IPS DF 6.9 (cell line): ENCODE measurements around the gene TFF3.

Source experiments
- DNase-seq: peaks from one replicate; pipeline ENCODE4 v3.0.0-alpha.2; 2013; ENCODE audit warnings: low read depth, low spot score
- H3K27ac ChIP-seq: one replicate; pipeline ENCODE4 v1.5.1; 2013; ENCODE audit warnings: low read length, control low read depth
- H3K27me3 ChIP-seq: 2 replicates; pipeline ENCODE4 v1.6.1; 2013; ENCODE audit warnings: mild to moderate bottlenecking, low read length; ENCODE audit not compliant: control insufficient read depth, insufficient read depth
- H3K36me3 ChIP-seq: 2 replicates; pipeline ENCODE4 v1.6.1; 2013; ENCODE audit warnings: low read length; ENCODE audit not compliant: control insufficient read depth, insufficient read depth
- H3K4me1 ChIP-seq: 2 replicates; pipeline ENCODE4 v1.6.1; 2013; ENCODE audit warnings: low read length; ENCODE audit not compliant: control insufficient read depth, insufficient read depth
- H3K4me3 ChIP-seq: 2 replicates; pipeline ENCODE4 v1.5.1; 2013; ENCODE audit warnings: mild to moderate bottlenecking, low read length
- H3K9me3 ChIP-seq: 2 replicates; pipeline ENCODE4 v1.6.1; 2013; ENCODE audit warnings: low read length, inconsistent platforms; ENCODE audit not compliant: control insufficient read depth, insufficient read depth
- WGBS: extraction: QIAGEN DNeasy Blood & Tissue Kit; methylation state at CpG from one replicate; pipeline ENCODE4 v1.1.7; 2013; ENCODE audit warnings: mixed read lengths, missing lambda C conversion rate; ENCODE audit not compliant: insufficient read length, insufficient coverage; 5-methylcytosine and 5-hydroxymethylcytosine counted together

TFF3 gene

DNA sequence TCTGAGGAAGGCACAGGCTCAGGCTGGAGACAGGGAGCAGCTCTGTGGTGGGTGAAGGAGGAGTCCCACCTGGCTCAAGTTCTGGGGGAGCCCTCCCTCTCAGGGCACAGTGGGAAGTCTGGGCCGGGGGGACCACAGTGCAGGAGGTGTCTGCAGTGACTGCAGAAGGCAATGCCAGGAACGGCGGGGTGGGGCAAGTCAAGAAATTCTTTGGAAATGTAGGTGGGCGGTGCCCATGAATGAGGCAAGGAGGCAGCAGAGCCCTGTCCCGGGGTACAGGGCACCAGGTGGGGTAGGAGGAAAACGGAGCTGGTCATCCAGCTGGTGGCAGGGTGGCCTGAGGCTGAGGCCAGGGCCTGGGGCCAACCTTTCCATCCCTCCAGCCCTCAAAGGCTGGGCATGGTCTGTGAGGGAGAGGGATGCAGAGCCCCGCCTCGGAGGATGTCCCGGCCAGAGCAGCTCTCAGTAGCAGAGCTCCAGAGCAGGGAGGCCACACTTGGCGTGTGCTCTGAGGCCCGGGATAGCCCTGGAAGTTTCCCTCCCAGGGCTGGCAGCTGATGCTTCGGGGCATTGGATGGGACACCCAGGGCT is 4.7 kb downstream of the TFF3 start:
- Histone ChIP-seq H3K27ac (no peak overlapping the region), H3K27me3 (no peaks in the 10 kb centered on the region), H3K4me1 (peaks cover 6% of the 10 kb centered on the region), H3K36me3 (no peaks in the 10 kb centered on the region), H3K4me3 (no peak overlapping the region), H3K9me3 (no peaks in the 10 kb centered on the region)
- no CpG with 5 or more reads among the region's 12 CpGs for WGBS
- DNase-seq, result no peak

DNA sequence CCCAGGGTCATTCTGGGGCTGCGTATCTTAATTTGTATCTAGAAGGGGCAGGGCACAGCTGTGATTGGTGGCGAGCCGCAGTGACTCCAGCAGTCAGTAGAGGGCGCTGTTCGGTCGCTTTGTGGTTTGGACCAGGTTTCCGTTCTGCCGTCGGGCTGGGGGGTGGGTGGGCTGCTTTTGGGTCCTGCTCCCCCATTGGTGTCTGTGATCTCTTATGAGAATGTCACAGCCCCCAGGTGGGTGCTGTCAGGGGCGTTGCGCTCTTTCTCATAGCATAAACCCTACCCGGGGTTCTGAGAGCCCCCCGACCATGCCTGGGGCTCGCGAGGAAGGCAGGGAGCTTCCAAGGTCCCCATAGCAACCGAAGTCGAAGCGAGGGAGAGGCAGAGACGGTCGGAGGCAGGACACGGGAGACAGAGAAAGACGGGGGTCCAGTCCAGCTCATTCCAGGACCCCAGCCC is 5.4 kb downstream of the TFF3 start:
- WGBS, result no CpG with 5 or more reads among the region's 22 CpGs
- peaks cover 6% of the 10 kb centered on the region for H3K4me1 ChIP-seq
- H3K36me3 ChIP-seq, result no peaks in the 10 kb centered on the region
- H3K27ac ChIP-seq, result no peak overlapping the region
- no peaks in the 10 kb centered on the region for H3K27me3 ChIP-seq
- peak; percentile 45 for DNase-seq
- H3K4me3 ChIP-seq, result no peak overlapping the region; the same call in 1 of the 2 replicates
- no peaks in the 10 kb centered on the region for H3K9me3 ChIP-seq

DNA sequence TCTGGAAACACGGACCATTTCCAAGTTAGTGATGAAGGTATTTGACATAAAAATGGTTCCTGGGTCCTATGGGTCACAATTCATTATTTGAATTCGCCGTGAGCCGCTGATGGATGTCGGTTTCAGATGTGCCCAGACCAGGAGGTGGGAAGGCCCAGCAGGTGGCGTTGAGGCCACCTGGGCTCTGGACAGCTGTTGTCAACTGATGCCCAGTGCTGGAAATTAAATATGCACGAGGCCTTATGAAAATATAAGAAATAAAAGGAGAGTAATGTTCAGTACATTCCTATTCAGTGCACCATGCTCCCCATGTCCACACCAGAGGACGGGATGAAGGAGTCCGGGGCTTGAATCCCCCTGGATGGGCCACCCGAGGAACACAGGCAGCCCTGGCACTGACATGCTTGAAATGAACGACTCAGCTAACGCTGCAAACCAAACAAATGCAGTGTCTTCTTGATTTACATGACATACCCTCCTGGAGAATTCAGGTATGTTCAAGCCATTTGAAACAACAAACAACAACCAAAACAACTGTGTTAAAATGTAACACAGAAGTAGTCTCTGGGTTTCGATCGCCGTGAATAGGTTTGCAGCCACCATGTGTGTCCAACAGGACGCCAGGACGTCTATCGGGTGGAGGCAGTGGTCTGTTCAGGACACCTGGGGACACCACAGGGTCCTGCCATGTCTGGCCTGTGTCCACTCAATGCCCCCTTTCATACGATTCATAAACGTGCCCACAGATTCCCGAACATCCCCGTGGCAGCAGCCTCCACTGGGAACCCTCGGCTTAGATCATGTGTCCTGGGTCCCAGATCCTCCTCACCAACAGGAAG is 6.1 kb downstream of the TFF3 start:
- H3K27ac ChIP-seq, result no peak overlapping the region
- no peak for DNase-seq
- WGBS, result no CpG with 5 or more reads among the region's 23 CpGs
- H3K9me3 ChIP-seq, result no peaks in the 10 kb centered on the region
- no peak overlapping the region for H3K4me3 ChIP-seq
- H3K27me3 ChIP-seq, result no peaks in the 10 kb centered on the region
- H3K36me3 ChIP-seq, result no peaks in the 10 kb centered on the region
- peaks cover 6% of the 10 kb centered on the region for H3K4me1 ChIP-seq

DNA sequence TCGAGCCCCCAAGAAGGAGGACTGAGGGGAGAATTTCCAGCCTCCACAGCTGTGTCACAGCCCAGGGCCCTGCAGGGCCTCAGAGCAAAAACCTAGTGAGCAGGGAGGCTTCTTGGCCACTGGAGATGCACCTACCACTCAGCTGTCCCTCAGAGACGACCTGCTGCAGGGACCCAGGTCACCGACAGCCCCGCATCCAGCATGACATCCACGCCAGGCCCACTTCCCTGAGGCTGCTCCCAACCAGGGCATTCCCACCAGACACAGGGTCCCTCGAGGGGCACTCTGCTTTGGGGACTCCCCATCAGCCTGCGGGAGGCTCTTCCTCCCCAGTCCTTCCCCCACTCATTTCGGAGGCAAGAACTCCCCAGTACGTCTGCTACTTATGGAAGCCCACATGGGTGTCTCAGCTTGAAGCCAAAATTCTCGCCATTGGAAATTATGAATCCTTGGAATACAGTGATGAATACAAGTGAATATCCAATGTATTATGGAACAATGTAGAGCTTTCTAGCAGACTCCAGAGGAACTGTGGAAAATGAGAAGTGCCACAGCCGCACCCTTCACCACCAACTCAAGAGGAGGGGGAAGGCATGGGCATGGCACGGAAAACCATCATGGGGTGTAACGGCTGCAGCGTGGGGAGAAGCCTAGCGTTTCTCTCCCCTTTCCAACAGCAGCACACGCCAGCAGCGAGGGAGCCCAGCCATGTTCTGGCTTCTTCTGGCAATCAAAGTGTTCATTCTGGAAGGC is 6.9 kb downstream of the TFF3 start:
- Histone ChIP-seq H3K27me3 (no peaks in the 10 kb centered on the region), H3K36me3 (no peaks in the 10 kb centered on the region), H3K9me3 (no peaks in the 10 kb centered on the region), H3K27ac (no peak overlapping the region), H3K4me3 (no peak overlapping the region), H3K4me1 (peaks cover 5% of the 10 kb centered on the region)
- DNase-seq, result no peak
- WGBS, result no CpG with 5 or more reads among the region's 17 CpGs

DNA sequence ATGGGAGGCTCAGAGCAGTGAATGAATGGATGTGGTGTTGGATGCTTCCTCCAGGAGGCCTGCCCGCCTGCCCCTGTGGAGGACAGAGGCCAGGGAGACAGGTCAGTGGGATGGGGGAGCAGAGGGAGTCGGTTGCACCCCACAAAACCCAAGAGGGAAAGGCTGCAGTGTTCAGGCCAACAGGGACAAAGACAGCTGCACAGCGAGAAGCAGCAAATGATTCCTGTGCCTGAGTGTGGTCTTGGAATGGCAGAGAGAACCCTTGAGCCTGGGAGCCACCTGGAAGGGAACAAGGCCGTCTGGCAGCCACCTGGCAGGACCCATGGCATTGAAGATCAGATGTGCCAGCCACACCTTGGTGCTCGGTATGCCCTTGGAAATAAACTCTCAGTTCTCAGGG is 8.1 kb downstream of the TFF3 start:
- Histone ChIP-seq H3K9me3 (no peaks in the 10 kb centered on the region), H3K27me3 (no peaks in the 10 kb centered on the region), H3K4me3 (no peak overlapping the region), H3K27ac (no peak overlapping the region), H3K36me3 (no peaks in the 10 kb centered on the region), H3K4me1 (no peaks in the 10 kb centered on the region)
- no peak for DNase-seq
- no CpG with 5 or more reads among the region's 5 CpGs for WGBS

DNA sequence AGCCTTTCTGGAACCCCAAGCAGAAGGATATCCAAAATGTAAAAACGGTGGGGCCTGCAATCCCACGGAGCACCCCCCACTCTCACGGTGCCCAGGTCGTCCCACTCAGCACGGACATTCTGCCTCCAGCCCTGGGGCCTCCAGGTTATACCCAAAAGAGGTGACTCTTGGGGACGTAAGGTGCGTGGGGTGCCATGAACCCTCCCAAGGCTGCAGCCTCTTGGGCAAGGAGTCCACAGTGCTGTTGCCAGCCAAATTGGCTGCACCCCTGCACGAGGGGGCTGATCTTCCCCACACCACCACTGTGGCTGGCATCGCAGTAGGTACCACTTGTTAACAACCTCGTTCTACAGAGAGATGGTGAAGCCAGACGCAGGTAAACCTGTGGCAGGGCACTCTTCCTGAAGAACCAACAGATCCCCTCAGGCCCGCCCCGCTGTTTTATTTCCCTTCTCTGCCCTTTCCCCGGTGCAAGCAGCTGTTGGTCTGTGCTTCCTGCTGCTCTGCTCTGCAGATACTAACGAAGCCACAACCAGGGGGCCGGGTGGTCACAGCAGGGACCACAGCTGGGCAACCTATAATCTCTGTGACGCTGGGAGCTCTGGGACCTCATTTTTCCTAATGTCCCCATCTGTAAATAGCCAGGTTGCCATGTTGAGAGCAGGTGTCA is 8.7 kb downstream of the TFF3 start:
- Histone ChIP-seq H3K27ac (no peak overlapping the region), H3K36me3 (no peaks in the 10 kb centered on the region), H3K9me3 (no peaks in the 10 kb centered on the region), H3K27me3 (no peaks in the 10 kb centered on the region), H3K4me1 (no peaks in the 10 kb centered on the region), H3K4me3 (no peak overlapping the region)
- WGBS, result no CpG with 5 or more reads among the region's 17 CpGs
- no peak for DNase-seq

DNA sequence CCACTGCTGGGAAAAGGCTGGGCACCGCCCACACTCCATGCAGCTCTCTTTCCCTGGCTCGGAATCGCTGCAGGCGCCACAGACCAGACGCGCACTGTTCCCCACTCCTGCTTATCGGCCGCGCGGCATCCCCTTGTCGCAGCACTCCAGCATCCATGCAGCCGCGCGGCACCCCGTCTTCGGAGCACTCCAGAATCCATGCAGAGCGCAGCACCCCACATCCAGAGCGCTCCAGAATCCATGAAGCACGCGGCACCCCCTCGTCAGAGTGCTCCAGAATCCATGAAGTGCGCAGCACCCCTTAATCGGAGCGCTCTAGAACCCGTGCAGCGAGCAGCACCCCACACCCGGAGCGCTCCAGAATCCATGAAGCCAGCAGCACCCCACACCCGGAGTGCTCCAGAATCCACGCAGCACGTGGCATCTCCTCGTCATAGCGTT is 9.5 kb downstream of the TFF3 start:
- WGBS, result no CpG with 5 or more reads among the region's 33 CpGs
- Histone ChIP-seq H3K36me3 (no peaks in the 10 kb centered on the region), H3K27ac (no peak overlapping the region), H3K4me3 (no peak overlapping the region), H3K27me3 (no peaks in the 10 kb centered on the region), H3K4me1 (no peaks in the 10 kb centered on the region), H3K9me3 (no peaks in the 10 kb centered on the region)
- no peak for DNase-seq

DNA sequence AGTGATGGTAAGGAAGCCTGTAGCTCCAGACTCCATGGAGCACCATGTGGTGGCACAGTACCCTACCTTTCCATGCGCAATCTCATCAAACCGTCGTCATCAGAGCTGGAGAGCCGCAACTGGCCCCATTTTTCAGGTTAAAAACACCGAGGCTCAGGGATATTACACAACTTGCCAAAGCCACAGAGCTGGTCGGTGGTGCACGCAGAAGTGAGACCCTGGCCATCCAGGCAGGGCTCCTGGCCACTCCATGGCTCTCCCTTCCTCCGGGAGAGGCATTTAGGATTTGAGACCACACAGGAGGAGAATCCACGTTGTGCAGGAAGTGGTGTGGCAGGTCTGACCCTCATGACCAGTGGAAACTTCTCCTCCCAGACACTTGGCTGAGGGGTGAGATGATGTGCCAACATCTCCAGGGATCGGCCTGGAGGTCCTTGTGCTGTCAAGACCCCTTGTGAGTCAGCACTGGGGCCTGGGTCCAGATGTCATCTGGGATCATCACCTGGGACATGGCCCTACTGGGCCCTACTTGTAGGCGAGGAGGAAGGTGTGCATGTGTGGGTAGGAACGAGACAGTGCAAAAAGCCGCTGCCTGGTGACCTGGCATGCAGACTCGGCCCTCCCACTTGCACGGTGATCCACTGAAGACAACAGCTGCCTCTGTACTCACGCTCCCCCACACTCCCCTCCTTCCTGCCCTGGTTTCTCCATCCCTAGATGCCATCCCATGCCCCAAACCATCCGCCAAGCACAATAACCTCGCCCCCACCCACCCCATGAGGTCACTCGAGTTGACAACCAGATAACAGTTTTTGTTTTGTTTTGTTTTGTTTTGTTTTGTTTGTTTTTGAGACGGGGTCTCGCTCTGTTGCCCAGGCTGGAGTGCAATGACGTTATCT is 10.4 kb downstream of the TFF3 start:
- no peak overlapping the region for H3K27ac ChIP-seq
- no peaks in the 10 kb centered on the region for H3K36me3 ChIP-seq
- no peaks in the 10 kb centered on the region for H3K27me3 ChIP-seq
- no peak for DNase-seq
- H3K9me3 ChIP-seq, result no peaks in the 10 kb centered on the region
- H3K4me1 ChIP-seq, result no peaks in the 10 kb centered on the region
- no CpG with 5 or more reads among the region's 22 CpGs for WGBS
- H3K4me3 ChIP-seq, result no peak overlapping the region

DNA sequence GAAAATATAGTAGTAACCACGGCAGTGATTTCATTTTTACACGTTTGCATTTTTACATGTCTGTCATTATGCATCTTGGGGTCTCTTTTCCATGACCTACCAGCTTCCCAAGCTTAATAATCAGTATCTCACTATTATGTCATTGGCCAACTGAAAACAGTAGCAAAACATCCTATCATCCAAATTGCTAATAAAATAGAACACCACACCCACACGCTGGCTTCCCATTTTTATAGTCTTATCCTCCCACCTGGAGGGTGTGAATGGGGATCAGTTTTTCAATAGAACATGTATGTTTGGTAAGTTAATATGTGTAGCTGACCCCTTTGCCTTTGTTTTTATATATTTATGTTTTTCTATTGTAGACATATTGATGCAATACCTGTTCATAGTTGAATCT is 11.8 kb downstream of the TFF3 start:
- WGBS, result no CpG with 5 or more reads among the region's 3 CpGs
- peaks cover 2% of the 10 kb centered on the region; the same call in 1 of the 2 replicates for H3K4me1 ChIP-seq

More for the DNA sequence above, 11.8 kb downstream of the TFF3 start:
- DNase-seq, result no peak
- Histone ChIP-seq H3K36me3 (no peaks in the 10 kb centered on the region), H3K27me3 (no peaks in the 10 kb centered on the region), H3K27ac (no peak overlapping the region), H3K4me3 (no peak overlapping the region), H3K9me3 (no peaks in the 10 kb centered on the region)
